A549 (cell line): ENCODE measurements around the gene ZNF597.

Source experiments
- CEBPB ChIP-seq, 2 experiments: fragments of >200 bp in 1 of 2; sonication (Bioruptor Twin) in 1 of 2; formaldehyde crosslinking in 1 of 2; IDR thresholded peaks; 2 replicates each; pipeline ENCODE4 v1.6.1; 2012 to 2016
- CHD2 ChIP-seq: fragments of 150-350 bp; IDR thresholded peaks from 2 replicates; pipeline ENCODE4 v1.6.1; 2014; ENCODE audit warnings: low read length; ENCODE audit not compliant: partially characterized antibody
- CTCF ChIP-seq: fragments of >200 bp; sonication (Bioruptor Twin); formaldehyde crosslinking; IDR thresholded peaks from 3 replicates; pipeline ENCODE4 v1.5.1; 2016
- E2F6 ChIP-seq: IDR thresholded peaks from 2 replicates; pipeline ENCODE4 v1.6.1; 2012; ENCODE audit warnings: low read depth, borderline replicate concordance
- EP300 ChIP-seq, 2 experiments: fragments of >200 bp; sonication (Bioruptor Twin); formaldehyde crosslinking; IDR thresholded peaks; 2 replicates in 1 of 2; 3 replicates in 1 of 2; pipeline ENCODE4 v1.6.1; 2016 to 2017
- HMGXB4 ChIP-seq: fragments of 250-450 bp; sonication (Bioruptor Pico); IDR thresholded peaks from 2 replicates; pipeline ENCODE4 v1.5.0; 2021; ENCODE audit warnings: mild to moderate bottlenecking, moderate library complexity, borderline replicate concordance
- JUN ChIP-seq, 2 experiments: fragments of >200 bp; sonication (Bioruptor Twin); formaldehyde crosslinking; IDR thresholded peaks; 2 replicates in 1 of 2; 3 replicates in 1 of 2; pipeline ENCODE4 v1.6.1; 2016 to 2017
- MAZ ChIP-seq: fragments of 150-350 bp; IDR thresholded peaks from 2 replicates; pipeline ENCODE4 v1.6.1; 2014; ENCODE audit warnings: antibody characterized with exemption, low read depth, low read length, borderline replicate concordance
- POLR2A ChIP-seq: IDR thresholded peaks from 2 replicates; pipeline ENCODE4 v1.6.1; 2012; ENCODE audit warnings: mild to moderate bottlenecking, low read length

GRCh38 chr16:3389663-3390338 lies 53.5 kb downstream of the ZNF597 start:
- no peak for TF ChIP-seq CTCF
- no peak for TF ChIP-seq HMGXB4 (CRISPR knock-in tag)
- TF ChIP-seq E2F6, result no peak
- TF ChIP-seq MAZ, result no peak
- no peak for TF ChIP-seq EP300 (IDR thresholded peaks at IDR 0.05)
- TF ChIP-seq POLR2A, result peak; percentile 16; the same call in 1 of the 2 replicates
- no peak for TF ChIP-seq CHD2
- TF ChIP-seq JUN (IDR thresholded peaks at IDR 0.05), result no peak
- TF ChIP-seq CEBPB (IDR thresholded peaks at IDR 0.05), result no peak
